Spinal cord (tissue), 10 donors: ENCODE data around the gene TXN. TPM values are rescaled to one million over a fixed set of nuclear protein-coding genes. Genes with fewer than 3 reads are reported as not detected.
"Not testable (repeated sequence)": the region's sequence is repeated elsewhere in the genome, so short reads cannot be mapped to it uniquely, and the experiment has no call there.

Source experiments
- DNase-seq, 6 donors: peaks; one replicate each; pipeline versions ENCODE4 v3.0.0 to v3.0.0-alpha.2; 2013 to 2015; ENCODE audit warnings: low spot score in 6 of 6, low read depth in 4 of 6
- H3K27ac ChIP-seq: one replicate; pipeline ENCODE4 v1.5.1; 2013; ENCODE audit warnings: low read depth, low read length, control low read depth
- H3K27me3 ChIP-seq: one replicate; pipeline ENCODE4 v1.6.1; 2013; ENCODE audit warnings: low read length; ENCODE audit not compliant: control insufficient read depth, insufficient read depth
- H3K36me3 ChIP-seq: one replicate; pipeline ENCODE4 v1.6.1; 2013; ENCODE audit warnings: low read length; ENCODE audit not compliant: control insufficient read depth, insufficient read depth
- H3K4me1 ChIP-seq: one replicate; pipeline ENCODE4 v1.6.1; 2013; ENCODE audit warnings: low read length; ENCODE audit not compliant: control insufficient read depth, insufficient read depth
- H3K4me3 ChIP-seq: one replicate; pipeline ENCODE4 v1.5.1; 2013; ENCODE audit warnings: low read depth, low read length, control low read depth
- H3K9me3 ChIP-seq: one replicate; pipeline ENCODE4 v1.6.1; 2013; ENCODE audit warnings: low read length; ENCODE audit not compliant: control insufficient read depth, insufficient read depth
- WGBS: methylation state at CpG from one replicate; pipeline ENCODE4 v1.1.5; 2013; ENCODE audit warnings: missing lambda C conversion rate; ENCODE audit not compliant: insufficient coverage; 5-methylcytosine and 5-hydroxymethylcytosine counted together
- polyA plus RNA-seq, 2 donors: library from polyadenylated mRNA; unstranded; fragments of 120-200 nt; gene quantifications; one replicate each; pipeline ENCODE4 v1.2.1, GENCODE V29; 2013; ENCODE audit not compliant: insufficient read length in 2 of 2
- total RNA-seq, 2 donors: library from RNA; depleted of rRNA in 1 of 2; stranded (reverse); fragments of 120-200 nt in 1 of 2; fragments of >200 nt in 1 of 2; gene quantifications; one replicate each; pipeline versions ENCODE4 v1.2.3 to v1.2.4, GENCODE V29; 2013 to 2014
- donor health status: healthy.

TXN gene
- total and polyA plus RNA-seq, 4 donors: 127 to 214 (median 187) TPM

DNA sequence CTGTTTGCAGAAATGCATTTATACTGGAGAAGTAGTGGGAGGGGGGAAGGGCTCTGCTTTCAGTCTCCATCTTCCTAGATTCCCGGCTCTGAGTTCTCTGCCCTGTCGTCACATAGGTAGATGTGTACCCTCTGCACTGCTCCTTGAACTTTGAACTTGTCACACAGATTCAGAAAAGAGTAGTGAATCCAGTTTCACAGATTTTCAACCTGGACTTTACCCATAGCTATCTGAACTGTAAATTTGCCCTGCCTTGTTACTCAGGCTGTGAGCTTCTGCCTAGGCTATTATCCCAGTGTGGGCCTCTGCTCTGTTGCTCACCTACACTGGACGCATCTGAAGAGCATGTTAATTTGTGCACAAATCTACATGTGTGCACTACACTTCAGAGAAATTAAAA lies 35.5 kb downstream of the TXN start:
- Histone ChIP-seq H3K9me3 (no peaks in the 10 kb centered on the region), H3K4me1 (peaks cover 2% of the 10 kb centered on the region), H3K27ac (no peak overlapping the region), H3K27me3 (no peaks in the 10 kb centered on the region), H3K4me3 (no peak overlapping the region), H3K36me3 (no peaks in the 10 kb centered on the region)
- 86% methylated on average over 2 of the region's 3 CpGs for WGBS
- DNase-seq: no peak

DNA sequence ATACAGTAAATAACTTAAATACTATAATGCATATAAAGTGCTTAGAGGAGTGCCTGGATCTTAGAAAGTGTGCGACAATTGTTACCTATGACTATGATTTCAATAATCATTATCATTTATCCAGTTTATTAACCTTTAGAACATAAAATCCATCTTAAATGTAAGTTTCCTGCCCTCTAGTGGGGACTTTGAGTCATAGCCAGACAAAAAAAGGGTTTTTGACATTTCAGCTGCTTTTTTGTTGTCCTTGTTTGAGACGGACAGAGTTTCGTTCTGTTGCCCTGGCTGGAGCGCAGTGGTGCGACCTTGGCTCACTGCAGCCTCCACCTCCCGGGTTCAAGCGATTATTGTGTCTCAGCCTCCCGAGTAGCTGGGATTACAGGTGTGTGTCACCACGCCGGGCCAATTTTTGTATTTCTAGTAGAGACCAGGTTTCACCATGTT lies 38.6 kb downstream of the TXN start:
- H3K4me1 ChIP-seq: peaks cover 2% of the 10 kb centered on the region
- H3K36me3 ChIP-seq: no peaks in the 10 kb centered on the region
- no peak overlapping the region for H3K4me3 ChIP-seq
- WGBS: 36% methylated on average over 9 of the region's 10 CpGs
- peak in 5 of 6 donors; percentile 7 to 77 (median 25) for DNase-seq
- no peaks in the 10 kb centered on the region for H3K27me3 ChIP-seq
- no peak overlapping the region for H3K27ac ChIP-seq
- H3K9me3 ChIP-seq: no peaks in the 10 kb centered on the region

GRCh38 chr9:110214586-110215355 lies 41.5 kb downstream of the TXN start:
- Histone ChIP-seq H3K27ac (no peak overlapping the region), H3K36me3 (no peaks in the 10 kb centered on the region), H3K9me3 (no peaks in the 10 kb centered on the region), H3K27me3 (no peaks in the 10 kb centered on the region), H3K4me1 (peaks cover 2% of the 10 kb centered on the region), H3K4me3 (no peak overlapping the region)
- 60% methylated on average over 1 of the region's 2 CpGs for WGBS
- no peak for DNase-seq

DNA sequence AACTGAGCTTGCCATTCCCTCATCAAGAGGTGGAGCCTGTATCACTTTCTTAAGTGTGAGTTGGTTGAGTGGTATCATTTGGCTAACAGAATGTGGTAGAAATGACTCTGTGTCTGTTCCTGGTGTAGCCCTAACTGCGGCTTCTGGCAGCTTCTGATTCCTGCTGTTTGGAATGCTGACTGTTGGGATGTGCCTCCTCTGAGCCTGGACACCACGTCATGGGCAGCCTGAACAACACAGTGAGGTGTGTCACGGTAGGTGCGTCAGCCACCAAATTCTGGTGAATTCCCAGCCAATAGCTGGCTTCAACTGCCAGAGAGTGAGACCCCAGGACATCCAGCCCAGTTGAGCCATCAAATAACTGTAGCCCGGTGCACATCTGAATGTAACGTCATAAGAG lies 42.2 kb downstream of the TXN start:
- Histone ChIP-seq H3K36me3 (no peaks in the 10 kb centered on the region), H3K4me3 (no peak overlapping the region), H3K27ac (no peak overlapping the region), H3K9me3 (no peaks in the 10 kb centered on the region), H3K4me1 (peaks cover 2% of the 10 kb centered on the region), H3K27me3 (no peaks in the 10 kb centered on the region)
- DNase-seq: no peak
- WGBS: 85% methylated on average over 6 of the region's 6 CpGs

- WGBS: 95% methylated on average over 4 of the region's 10 CpGs
- Histone ChIP-seq H3K36me3 (no peaks in the 10 kb centered on the region), H3K9me3 (no peaks in the 10 kb centered on the region), H3K27ac (no peak overlapping the region), H3K27me3 (no peaks in the 10 kb centered on the region), H3K4me1 (peaks cover 2% of the 10 kb centered on the region), H3K4me3 (no peak overlapping the region)
- DNase-seq: no peak
Observed at GRCh38 chr9:110213413-110214044, 42.8 kb downstream of the TXN start.

GRCh38 chr9:110208031-110208430 lies 48.3 kb downstream of the TXN start, which contains the start of gene C9orf152:
Gene C9orf152 (minus strand): TSS chr9:110208159. CDS start chr9:110207579, 580 bp downstream.
- no peak for DNase-seq
- 85% methylated on average over 9 of the region's 9 CpGs for WGBS
- Histone ChIP-seq H3K9me3 (no peaks in the 10 kb centered on the region), H3K36me3 (no peaks in the 10 kb centered on the region), H3K4me3 (no peak within 1 kb of the TSS), H3K4me1 (no peaks in the 10 kb centered on the region), H3K27ac (no peak within 1 kb of the TSS), H3K27me3 (no peaks in the 10 kb centered on the region)

- WGBS: 67% methylated on average over 6 of the region's 6 CpGs
- no peak for DNase-seq
- H3K9me3 ChIP-seq: no peaks in the 10 kb centered on the region
- H3K36me3 ChIP-seq: no peaks in the 10 kb centered on the region
- H3K27ac ChIP-seq: no peak overlapping the region
- H3K27me3 ChIP-seq: no peaks in the 10 kb centered on the region
- H3K4me3 ChIP-seq: no peak overlapping the region
- H3K4me1 ChIP-seq: no peaks in the 10 kb centered on the region
Observed at GRCh38 chr9:110207071-110207641, 49.2 kb downstream of the TXN start.

DNA sequence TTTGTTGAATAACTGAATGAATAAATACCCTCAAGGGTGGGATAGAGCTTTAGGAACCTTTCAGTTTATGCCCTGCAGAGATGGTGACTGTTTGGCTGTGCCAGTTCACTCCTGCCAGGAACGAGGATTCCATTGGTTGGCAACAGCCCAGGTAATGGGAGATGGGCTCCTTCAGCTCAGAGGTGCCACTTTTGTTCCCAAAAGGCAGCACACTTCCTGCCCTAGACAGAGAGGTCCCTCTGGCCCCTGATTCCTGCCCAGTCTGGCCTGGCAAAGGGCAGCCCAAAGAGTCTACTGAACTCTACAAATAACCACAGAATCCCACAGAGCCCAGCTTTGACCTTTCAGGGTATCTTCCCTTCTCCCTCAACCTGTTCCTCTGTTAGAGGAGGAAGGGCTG lies 49.9 kb downstream of the TXN start:
- no peak for DNase-seq

GRCh38 chr9:110205612-110206011 lies 50.7 kb downstream of the TXN start:
- WGBS: 86% methylated on average over 5 of the region's 5 CpGs
- not testable (repeated sequence) for H3K4me1 ChIP-seq, H3K27ac ChIP-seq, H3K9me3 ChIP-seq, H3K36me3 ChIP-seq, DNase-seq, H3K4me3 ChIP-seq, H3K27me3 ChIP-seq

More for the DNA sequence above, 49.9 kb downstream of the TXN start:
- no peak overlapping the region for H3K27ac ChIP-seq
- no peaks in the 10 kb centered on the region for H3K27me3 ChIP-seq
- no peaks in the 10 kb centered on the region for H3K9me3 ChIP-seq
- 67% methylated on average over 1 of the region's 1 CpG for WGBS
- no peak overlapping the region for H3K4me3 ChIP-seq
- H3K4me1 ChIP-seq: no peaks in the 10 kb centered on the region
- H3K36me3 ChIP-seq: no peaks in the 10 kb centered on the region
